KMS-11 (cell line): ENCODE data around the gene GNAI3.
A peak's percentile ranks its signal among the peaks of the same experiment; 100 is the strongest.

Experiments used
- H2AFZ ChIP-seq: fragments of 200-600 bp; sonication (generic); 2 replicates; pipeline ENCODE4 v1.6.1; 2016; ENCODE audit warnings: antibody characterized with exemption, mixed run types, low read depth
- H3K27ac ChIP-seq: fragments of 200-600 bp; sonication (generic); 2 replicates; pipeline ENCODE4 v1.6.1; 2016; ENCODE audit warnings: mild to moderate bottlenecking, mixed run types
- H3K27me3 ChIP-seq: fragments of 200-600 bp; sonication (generic); 2 replicates; pipeline ENCODE4 v1.6.1; 2017; ENCODE audit warnings: mild to moderate bottlenecking, low read depth, mixed run types, moderate library complexity; ENCODE audit not compliant: insufficient read depth
- H3K36me3 ChIP-seq: fragments of 200-600 bp; sonication (generic); 2 replicates; pipeline ENCODE4 v1.6.1; 2017; ENCODE audit warnings: mild to moderate bottlenecking, mixed run types; ENCODE audit not compliant: insufficient read depth
- H3K4me1 ChIP-seq: fragments of 200-600 bp; sonication (generic); 2 replicates; pipeline ENCODE4 v1.6.1; 2016; ENCODE audit warnings: mild to moderate bottlenecking, low read depth, mixed run types; ENCODE audit not compliant: poor library complexity, severe bottlenecking
- H3K4me2 ChIP-seq: fragments of 200-600 bp; sonication (generic); 2 replicates; pipeline ENCODE4 v1.7.0; 2016; ENCODE audit warnings: mild to moderate bottlenecking, mixed run types
- H3K4me3 ChIP-seq: fragments of 200-600 bp; sonication (generic); IDR thresholded peaks from 2 replicates; pipeline ENCODE4 v1.6.1; 2017; ENCODE audit warnings: low read depth, low read length, mixed read lengths; ENCODE audit not compliant: insufficient read depth
- H3K79me2 ChIP-seq: fragments of 200-600 bp; sonication (generic); 2 replicates; pipeline ENCODE4 v1.6.1; 2016; ENCODE audit warnings: low read depth, mixed run types; ENCODE audit not compliant: insufficient read depth
- H3K9ac ChIP-seq: fragments of 200-600 bp; sonication (generic); 2 replicates; pipeline ENCODE4 v1.6.1; 2016; ENCODE audit warnings: mild to moderate bottlenecking, mixed run types
- H4K20me1 ChIP-seq: fragments of 200-600 bp; sonication (generic); 2 replicates; pipeline ENCODE4 v1.6.1; 2016; ENCODE audit warnings: mild to moderate bottlenecking, mixed run types; ENCODE audit not compliant: insufficient read depth
- CTCF ChIP-seq: fragments of 200-600 bp; sonication (generic); conservative IDR thresholded peaks from 2 replicates; pipeline ENCODE4 v1.6.1; 2017; ENCODE audit warnings: low read depth, mild to moderate bottlenecking, antibody characterized with exemption, low read length, moderate library complexity, mixed read lengths

Gene GNAI3

GRCh38 chr1:109528712-109529111, 19.7 kb upstream of the GNAI3 start:
- Histone ChIP-seq H4K20me1 (no peaks in the 10 kb centered on the region), H3K27ac (no peak overlapping the region), H3K9ac (no peak overlapping the region), H3K4me3 (no peak overlapping the region), H3K4me1 (peaks cover 8% of the 10 kb centered on the region), H3K27me3 (no peaks in the 10 kb centered on the region), H2AFZ (no peak overlapping the region), H3K4me2 (no peak overlapping the region), H3K36me3 (no peaks in the 10 kb centered on the region), H3K79me2 (no peaks in the 10 kb centered on the region)
- no peak for TF ChIP-seq CTCF

- Histone ChIP-seq H3K27ac (no peak overlapping the region), H3K4me1 (peaks cover 8% of the 10 kb centered on the region), H3K9ac (no peak overlapping the region), H4K20me1 (no peaks in the 10 kb centered on the region), H3K4me3 (no peak overlapping the region), H3K4me2 (no peak overlapping the region), H3K79me2 (no peaks in the 10 kb centered on the region), H3K36me3 (no peaks in the 10 kb centered on the region), H3K27me3 (no peaks in the 10 kb centered on the region), H2AFZ (no peak overlapping the region)
- no peak for TF ChIP-seq CTCF
Measured at GRCh38 chr1:109529881-109530456, 18.4 kb upstream of the GNAI3 start.

- H3K4me3 ChIP-seq: no peak overlapping the region
- H2AFZ ChIP-seq: no peak overlapping the region
- H3K27me3 ChIP-seq: no peaks in the 10 kb centered on the region
- H3K4me2 ChIP-seq: no peak overlapping the region
- H3K4me1 ChIP-seq: peaks cover 8% of the 10 kb centered on the region
- no peak overlapping the region for H3K9ac ChIP-seq
- no peaks in the 10 kb centered on the region for H3K79me2 ChIP-seq
- no peaks in the 10 kb centered on the region for H4K20me1 ChIP-seq
- H3K36me3 ChIP-seq: no peaks in the 10 kb centered on the region
- no peak overlapping the region for H3K27ac ChIP-seq
- no peak for TF ChIP-seq CTCF
Measured at GRCh38 chr1:109530457-109531087, 17.8 kb upstream of the GNAI3 start.

GRCh38 chr1:109531380-109531779, 17.0 kb upstream of the GNAI3 start:
- Histone ChIP-seq H3K27ac (no peak overlapping the region), H3K79me2 (no peaks in the 10 kb centered on the region), H3K36me3 (no peaks in the 10 kb centered on the region), H3K4me3 (no peak overlapping the region), H4K20me1 (no peaks in the 10 kb centered on the region), H3K27me3 (no peaks in the 10 kb centered on the region), H2AFZ (peak overlapping the region; percentile 100; the same call in 1 of the 2 replicates), H3K9ac (no peak overlapping the region), H3K4me1 (peaks cover 8% of the 10 kb centered on the region), H3K4me2 (no peak overlapping the region)
- TF ChIP-seq CTCF: no peak
